Thymus (tissue), 14 donors: ENCODE data around the gene ZNF722. TPM values are rescaled to one million over a fixed set of nuclear protein-coding genes. Genes with fewer than 3 reads are reported as not detected.
"Not testable (repeated sequence)": the region's sequence is repeated elsewhere in the genome, so short reads cannot be mapped to it uniquely, and the experiment has no call there.

Experiments used
- DNase-seq, 9 donors: peaks; one replicate each; pipeline ENCODE4 v3.0.0-alpha.2; 2013; ENCODE audit warnings: low spot score in 9 of 9, low read depth in 6 of 9, missing footprints in 1 of 9
- H3K27ac ChIP-seq, 2 donors: one replicate each; pipeline ENCODE4 v1.5.1; 2013; ENCODE audit warnings: control low read depth in 1 of 2, low read depth in 1 of 2, low read length in 1 of 2, mild to moderate bottlenecking in 1 of 2, moderate library complexity in 1 of 2
- H3K27me3 ChIP-seq, 2 donors: one replicate each; pipeline ENCODE4 v1.5.1; 2013; ENCODE audit warnings: low read length in 1 of 2; ENCODE audit not compliant: control insufficient read depth in 2 of 2, insufficient read depth in 1 of 2
- H3K36me3 ChIP-seq, 2 donors: one replicate each; pipeline ENCODE4 v1.5.1; 2013; ENCODE audit warnings: low read length in 1 of 2, mild to moderate bottlenecking in 1 of 2, moderate library complexity in 1 of 2; ENCODE audit not compliant: control insufficient read depth in 2 of 2, insufficient read depth in 2 of 2
- H3K4me1 ChIP-seq, 2 donors: one replicate each; pipeline ENCODE4 v1.5.1; 2013; ENCODE audit warnings: low read length in 2 of 2; ENCODE audit not compliant: control insufficient read depth in 2 of 2, insufficient read depth in 2 of 2
- H3K4me3 ChIP-seq, 2 donors: one replicate each; pipeline ENCODE4 v1.5.1; 2013; ENCODE audit warnings: low read length in 2 of 2, control low read depth in 1 of 2, mild to moderate bottlenecking in 1 of 2
- H3K9me3 ChIP-seq, 2 donors: one replicate each; pipeline ENCODE4 v1.5.1; 2013; ENCODE audit warnings: low read length in 1 of 2, mild to moderate bottlenecking in 1 of 2; ENCODE audit not compliant: control insufficient read depth in 2 of 2, insufficient read depth in 1 of 2
- WGBS: extraction: QIAGEN DNeasy Blood & Tissue Kit; methylation state at CpG from one replicate; pipeline ENCODE4 v1.1.7; 2013; 5-methylcytosine and 5-hydroxymethylcytosine counted together
- long read RNA-seq, 10 donors: transcript quantifications; one replicate each; lab custom pipeline, GENCODE V29; 2026
- polyA plus RNA-seq: library from polyadenylated mRNA; stranded (reverse); fragments of 200-250 nt; gene quantifications from one replicate; pipeline ENCODE4 v1.2.3, GENCODE V29; 2013
- total RNA-seq: library from RNA; stranded (reverse); fragments of 120-200 nt; gene quantifications from one replicate; pipeline ENCODE4 v1.2.4, GENCODE V29; 2013
- donor health status: healthy.

ZNF722 gene
- total RNA-seq (not detected), polyA plus RNA-seq (not detected)
- long read RNA-seq, donor 1: 0 reads
- long read RNA-seq, donor 2: 0 reads
- long read RNA-seq, donor 3: 0 reads
- long read RNA-seq, donor 4: 0 reads
- long read RNA-seq, donor 5: 0 reads
- long read RNA-seq, donor 6: 0 reads
- long read RNA-seq, donor 7: 0 reads
- long read RNA-seq, donor 8: 0 reads
- long read RNA-seq, donor 9: 0 reads
- long read RNA-seq, donor 10: 0 reads

DNA sequence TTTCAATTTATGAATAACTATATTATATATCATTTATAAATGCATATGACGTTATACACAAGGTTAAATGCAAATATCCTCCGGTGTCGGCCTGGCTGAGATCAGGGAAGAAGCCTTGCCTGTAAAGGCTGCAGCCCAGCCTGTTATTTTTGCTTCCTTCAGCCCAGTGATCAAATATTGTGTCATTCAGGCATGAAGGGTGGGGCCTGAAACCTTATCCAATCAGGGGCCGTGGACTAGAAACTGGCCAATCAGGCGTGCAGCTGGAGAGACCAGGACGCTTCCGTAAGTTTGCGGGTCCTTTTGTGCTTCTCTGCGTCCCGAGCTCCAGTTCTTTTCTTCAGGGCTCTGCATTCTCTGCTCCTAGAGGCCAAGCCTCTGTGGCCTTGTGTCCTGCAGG lies at the start of gene ZNF722:
TSS of gene ZNF722 (plus strand) at position 301 of the 400 bp plus-strand sequence. CDS start 113 bp downstream, outside the sequence.
- no peaks in the 10 kb centered on the region for H3K27me3 ChIP-seq
- H3K4me3 ChIP-seq: no peak within 1 kb of the TSS
- no peak within 1 kb of the TSS for H3K27ac ChIP-seq
- no peak for DNase-seq
- H3K36me3 ChIP-seq: no peaks in the 10 kb centered on the region
- H3K9me3 ChIP-seq: peaks cover 1 to 26% of the 10 kb centered on the region in 2 donors
- WGBS: 93% methylated on average over 10 of the region's 10 CpGs
- no peaks in the 10 kb centered on the region for H3K4me1 ChIP-seq

DNA sequence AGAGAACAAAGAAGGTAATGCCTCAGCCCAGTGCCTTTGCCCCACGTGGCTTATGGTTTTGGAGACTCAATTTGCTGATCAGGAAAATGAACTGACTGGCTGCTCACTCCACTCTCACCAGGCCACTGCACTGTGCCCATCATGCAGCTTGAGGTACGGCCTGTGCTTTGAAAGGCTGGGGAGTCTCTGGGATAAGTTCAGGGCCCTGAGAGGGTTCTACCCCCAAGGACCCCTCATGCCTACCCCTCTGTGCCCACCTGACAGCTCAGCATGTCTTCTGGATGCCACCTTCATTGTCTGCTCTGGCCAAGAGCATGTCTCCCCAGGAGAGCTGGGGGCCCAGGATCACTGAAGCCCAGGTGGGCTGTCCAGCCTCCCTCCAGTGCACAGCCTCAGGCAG lies 45.5 kb upstream of the ZNF722 start:
- Histone ChIP-seq H3K4me3 (no peak overlapping the region), H3K9me3 (peaks cover 1 to 31% of the 10 kb centered on the region in 2 donors), H3K27ac (no peak overlapping the region), H3K27me3 (no peaks in the 10 kb centered on the region), H3K36me3 (no peaks in the 10 kb centered on the region), H3K4me1 (no peaks in the 10 kb centered on the region)
- 56% methylated on average over 2 of the region's 2 CpGs for WGBS
- no peak for DNase-seq

DNA sequence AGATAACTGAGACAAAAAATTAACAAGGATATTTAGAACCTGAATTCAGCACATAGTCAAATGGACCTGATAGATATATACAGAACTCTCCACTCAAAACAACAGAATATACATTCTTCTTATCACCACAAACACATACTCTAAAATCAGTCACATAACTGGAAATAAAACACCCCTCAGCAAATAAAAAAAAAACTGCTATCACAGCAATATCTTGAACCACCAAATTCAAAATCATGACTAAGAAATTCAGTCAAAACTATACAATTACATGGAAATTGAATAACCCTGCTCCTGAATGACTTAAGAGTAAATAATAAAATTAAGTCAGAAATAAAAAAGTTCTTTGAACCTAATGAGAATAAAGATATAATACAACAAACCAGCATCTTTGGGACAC lies 30.0 kb upstream of the ZNF722 start:
- DNase-seq: no peak
- Histone ChIP-seq H3K4me3 (no peak overlapping the region), H3K4me1 (no peaks in the 10 kb centered on the region), H3K27me3 (no peaks in the 10 kb centered on the region), H3K27ac (no peak overlapping the region), H3K36me3 (no peaks in the 10 kb centered on the region), H3K9me3 (peaks cover 1 to 6% of the 10 kb centered on the region in 2 donors)

DNA sequence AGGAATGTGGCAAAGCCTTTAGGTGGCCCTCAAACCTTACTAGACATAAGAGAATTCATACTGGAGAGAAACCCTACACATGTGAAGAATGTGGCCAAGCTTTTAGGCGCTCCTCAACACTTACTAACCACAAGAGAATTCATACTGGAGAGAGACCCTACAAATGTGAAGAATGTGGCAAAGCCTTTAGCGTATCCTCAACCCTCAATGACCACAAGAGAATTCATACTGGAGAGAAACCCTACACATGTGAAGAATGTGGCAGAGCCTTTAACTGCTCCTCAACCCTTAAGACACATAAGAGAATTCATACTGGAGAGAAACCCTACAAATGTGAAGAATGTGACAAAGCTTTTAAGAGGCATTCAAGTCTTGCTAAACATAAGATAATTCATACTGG lies 16.8 kb downstream of the ZNF722 start:
- not testable (repeated sequence) for DNase-seq
- H3K9me3 ChIP-seq: peaks cover 0 to 11% of the 10 kb centered on the region in 2 donors
- 81% methylated on average over 2 of the region's 2 CpGs for WGBS

DNA sequence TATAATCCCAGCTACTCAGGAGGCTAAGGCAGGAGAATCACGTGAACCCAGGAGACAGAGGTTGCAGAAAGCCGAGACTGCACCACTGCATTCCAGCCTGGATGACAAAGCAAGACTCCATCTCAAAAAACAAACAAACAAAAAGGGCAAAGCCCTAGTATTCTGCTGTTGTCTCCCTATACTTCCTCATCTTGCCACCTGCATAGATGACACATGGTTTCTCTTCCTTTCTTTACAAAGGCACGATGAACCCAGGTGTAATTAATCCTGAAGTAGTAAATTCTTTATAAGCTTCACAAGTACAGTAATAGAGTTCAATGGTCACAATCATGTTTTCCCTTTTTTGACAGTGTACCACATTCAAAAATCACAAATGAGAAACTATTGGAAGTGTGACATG lies 36.7 kb downstream of the ZNF722 start:
- Histone ChIP-seq H3K27ac (no peak overlapping the region), H3K4me3 (no peak overlapping the region), H3K4me1 (no peaks in the 10 kb centered on the region), H3K27me3 (no peaks in the 10 kb centered on the region), H3K9me3 (peaks cover 5 to 36% of the 10 kb centered on the region in 2 donors), H3K36me3 (no peaks in the 10 kb centered on the region)
- DNase-seq: no peak
- 88% methylated on average over 3 of the region's 3 CpGs for WGBS

More for the DNA sequence above, 16.8 kb downstream of the ZNF722 start:
- not testable (repeated sequence) for H3K27ac ChIP-seq, H3K36me3 ChIP-seq, H3K27me3 ChIP-seq, H3K4me3 ChIP-seq, H3K4me1 ChIP-seq

DNA sequence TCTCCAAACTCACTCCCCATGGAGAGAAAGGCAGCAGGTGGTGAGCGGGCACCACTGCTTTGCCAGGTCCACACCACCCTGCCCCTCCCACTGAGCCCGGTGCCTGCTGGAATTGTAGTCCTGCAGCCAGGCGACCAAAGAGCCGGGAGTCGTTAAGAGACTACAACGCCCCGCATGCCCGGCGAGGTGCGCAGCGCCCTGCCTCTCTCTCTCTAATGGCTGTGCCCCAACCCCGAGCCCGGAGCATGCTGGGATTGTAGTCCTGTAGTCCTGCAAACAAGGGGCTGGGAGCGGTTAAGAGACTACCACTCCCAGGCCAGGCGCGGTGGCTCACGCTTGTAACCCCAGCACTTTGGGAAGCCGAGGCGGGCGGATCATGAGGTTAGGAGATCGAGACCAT lies 38.4 kb downstream of the ZNF722 start:
- no peak for DNase-seq
- no peaks in the 10 kb centered on the region for H3K36me3 ChIP-seq
- peaks cover 5 to 43% of the 10 kb centered on the region in 2 donors for H3K9me3 ChIP-seq
- H3K4me1 ChIP-seq: no peaks in the 10 kb centered on the region
- H3K27ac ChIP-seq: no peak overlapping the region
- 41% methylated on average over 21 of the region's 21 CpGs for WGBS
- H3K27me3 ChIP-seq: no peaks in the 10 kb centered on the region
- no peak overlapping the region for H3K4me3 ChIP-seq

DNA sequence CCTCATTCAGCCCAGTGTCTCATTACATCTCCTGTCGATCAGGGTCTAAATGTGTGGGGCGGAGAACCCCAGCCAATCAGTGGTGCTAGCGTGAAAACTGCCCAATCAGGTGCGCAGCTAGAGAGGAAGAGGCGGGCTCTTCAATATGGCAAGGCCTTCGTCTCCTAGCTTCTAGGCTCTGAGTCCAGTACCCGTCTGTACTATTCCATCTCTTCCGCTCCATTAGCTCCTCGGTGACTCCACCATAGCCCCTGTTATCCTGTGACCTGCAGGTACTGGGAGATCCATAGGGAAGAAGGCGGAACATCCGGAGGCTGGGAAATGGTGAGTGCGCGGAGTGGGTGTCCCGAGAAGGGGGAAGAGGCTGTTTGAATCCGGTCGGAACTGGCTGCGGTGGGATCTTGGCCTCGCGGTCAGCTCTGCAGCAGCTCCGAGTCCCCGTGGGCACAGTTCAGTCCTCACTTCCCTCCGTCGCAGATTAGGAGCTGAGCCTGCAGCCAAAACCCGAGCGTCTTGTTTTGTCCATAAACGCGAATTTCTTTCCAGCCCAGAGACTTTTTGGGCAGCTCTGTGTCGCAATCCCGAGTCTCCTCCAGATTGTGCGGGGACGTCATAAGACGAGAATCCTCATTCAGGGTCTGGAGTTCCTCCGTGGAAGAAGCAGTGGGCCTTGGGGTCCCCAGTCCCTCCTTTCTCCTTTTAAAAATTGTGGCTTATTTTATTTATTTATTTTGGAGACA lies 46.8 kb downstream of the ZNF722 start, which contains the start of gene ZNF727:
TSS of gene ZNF727 (plus strand) at position 134 of the 740 bp plus-strand sequence. CDS start at position 322, 188 bp downstream.
- peaks cover 2 to 47% of the 10 kb centered on the region in 2 donors for H3K9me3 ChIP-seq

DNA sequence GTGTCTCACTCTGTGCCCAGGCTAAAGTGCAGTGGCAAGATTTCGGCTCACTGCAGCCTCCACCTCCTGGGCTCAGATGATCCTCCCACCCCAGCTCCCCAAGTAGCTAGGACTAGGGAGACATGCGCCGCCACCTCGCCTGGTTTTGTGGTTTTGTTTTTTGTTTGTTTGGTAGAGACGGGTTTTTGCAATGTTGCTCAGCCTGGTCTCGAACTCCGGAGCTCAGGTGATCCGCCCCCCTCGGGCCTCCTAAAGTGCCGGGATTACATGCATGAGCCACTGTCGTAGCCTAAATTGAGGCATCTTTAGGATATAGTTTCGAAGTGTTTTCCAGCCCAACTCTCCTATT lies 47.4 kb downstream of the ZNF722 start:
- no peak overlapping the region for H3K27ac ChIP-seq
- no peaks in the 10 kb centered on the region for H3K36me3 ChIP-seq
- no peaks in the 10 kb centered on the region for H3K4me1 ChIP-seq
- 35% methylated on average over 12 of the region's 12 CpGs for WGBS
- no peaks in the 10 kb centered on the region for H3K27me3 ChIP-seq
- H3K4me3 ChIP-seq: no peak overlapping the region
- peaks cover 2 to 46% of the 10 kb centered on the region in 2 donors for H3K9me3 ChIP-seq
- no peak for DNase-seq

More for the DNA sequence above, 46.8 kb downstream of the ZNF722 start, which contains the start of gene ZNF727:
- Histone ChIP-seq H3K4me1 (no peaks in the 10 kb centered on the region), H3K27me3 (no peaks in the 10 kb centered on the region), H3K4me3 (no peak within 1 kb of the TSS), H3K36me3 (no peaks in the 10 kb centered on the region), H3K27ac (no peak within 1 kb of the TSS)
- peak in 1 of 9 donors; percentile 22 for DNase-seq
- WGBS: 18% methylated on average over 33 of the region's 33 CpGs
